H1 (cell line): ENCODE results near the gene TTC33. TPM values are rescaled to one million over a fixed set of nuclear protein-coding genes. Genes with fewer than 3 reads are reported as not detected.

Experiments
- CTCF ChIA-PET: fragments of 300-600 bp; sonication (Branson Sonifier 250); formaldehyde crosslinking; loops from one replicate; lab custom pipeline; 2021; ENCODE audit not compliant: partially characterized antibody; lab: Charles Lee
- POLR2A ChIA-PET: fragments of 300-600 bp; sonication (Branson Sonifier 250); formaldehyde crosslinking; loops from one replicate; lab custom pipeline; 2021; ENCODE audit warnings: inconsistent platforms; ENCODE audit not compliant: partially characterized antibody; lab: Charles Lee
- DNase-seq, 2 experiments: peaks; one replicate each; pipeline versions ENCODE4 v3.0.0 to v3.0.0-alpha.2; 2010 to 2022; ENCODE audit warnings: low spot score in 2 of 2, low read depth in 1 of 2, mixed read lengths in 1 of 2
- FAIRE-seq: peaks from 2 replicates; lab custom pipeline; 2011; peaks lifted over from hg19 to GRCh38; lab: Jason Lieb, UNC
- H2AFZ ChIP-seq: 2 replicates; pipeline ENCODE4 v1.8.1; 2012; ENCODE audit warnings: low read length, inconsistent platforms
- H2AK5ac ChIP-seq: 2 replicates; pipeline ENCODE4 v1.6.1; 2013; ENCODE audit warnings: low read depth, low read length
- H2BK120ac ChIP-seq: replicated peaks from 2 replicates; pipeline ENCODE3; 2013; ENCODE audit warnings: low read depth, low read length, inconsistent platforms
- H2BK12ac ChIP-seq: 2 replicates; pipeline ENCODE4 v1.6.1; 2013; ENCODE audit warnings: low read depth, low read length
- H2BK15ac ChIP-seq: 2 replicates; pipeline ENCODE4 v1.6.1; 2013; ENCODE audit warnings: low read length
- H2BK20ac ChIP-seq: 2 replicates; pipeline ENCODE4 v1.6.1; 2013; ENCODE audit warnings: low read length
- H2BK5ac ChIP-seq: 2 replicates; pipeline ENCODE4 v1.6.1; 2013; ENCODE audit warnings: low read depth, low read length
- H3K14ac ChIP-seq: 2 replicates; pipeline ENCODE4 v1.6.1; 2013; ENCODE audit warnings: inconsistent platforms; ENCODE audit not compliant: insufficient read length
- H3K18ac ChIP-seq: 2 replicates; pipeline ENCODE4 v1.6.1; 2013; ENCODE audit warnings: low read length; ENCODE audit errors: extremely low read depth
- H3K23ac ChIP-seq: 2 replicates; pipeline ENCODE4 v1.6.1; 2013; ENCODE audit warnings: inconsistent platforms; ENCODE audit not compliant: insufficient read length
- H3K23me2 ChIP-seq: 2 replicates; pipeline ENCODE4 v1.6.1; 2013; ENCODE audit warnings: low read depth, low read length
- H3K27ac ChIP-seq: 2 replicates; pipeline ENCODE4 v1.6.1; 2011; ENCODE audit warnings: low read depth, low read length, inconsistent platforms
- H3K27me3 ChIP-seq, 4 experiments: replicated peaks in 1 of 4; 1 replicate in 1 of 4; 2 replicates in 3 of 4; pipeline versions ENCODE4 v1.6.1 to v1.8.1; 2011 to 2013; ENCODE audit warnings: low read length in 3 of 4, mild to moderate bottlenecking in 3 of 4, inconsistent platforms in 2 of 4, mixed read lengths in 2 of 4, moderate library complexity in 1 of 4; ENCODE audit not compliant: control insufficient read depth in 3 of 4, insufficient read depth in 3 of 4; ENCODE audit errors: extremely low read depth in 1 of 4
- H3K36me3 ChIP-seq, 4 experiments: 2 replicates each; pipeline versions ENCODE4 v1.6.1 to v1.8.1; 2011 to 2013; ENCODE audit warnings: mild to moderate bottlenecking in 4 of 4, low read length in 3 of 4, moderate library complexity in 2 of 4, control low read depth in 1 of 4, inconsistent platforms in 1 of 4; ENCODE audit not compliant: insufficient read depth in 4 of 4, control insufficient read depth in 2 of 4
- H3K4ac ChIP-seq: replicated peaks from 2 replicates; pipeline ENCODE3; 2013; ENCODE audit warnings: low read length, low read depth, mixed read lengths, inconsistent platforms; ENCODE audit not compliant: insufficient read length
- H3K4me1 ChIP-seq, 4 experiments: replicated peaks in 1 of 4; 1 replicate in 1 of 4; 2 replicates in 3 of 4; pipeline versions ENCODE4 v1.6.1 to v1.8.1; 2011 to 2013; ENCODE audit warnings: low read length in 3 of 4, inconsistent platforms in 2 of 4, mixed read lengths in 1 of 4; ENCODE audit not compliant: insufficient read depth in 4 of 4, control insufficient read depth in 3 of 4
- H3K4me2 ChIP-seq, 2 experiments: 2 replicates each; pipeline versions ENCODE4 v1.6.1 to v1.8.1; 2011 to 2013; ENCODE audit warnings: low read depth in 2 of 2, low read length in 2 of 2, control low read depth in 1 of 2, inconsistent platforms in 1 of 2, mild to moderate bottlenecking in 1 of 2; ENCODE audit not compliant: insufficient read depth in 1 of 2
- H3K4me3 ChIP-seq, 4 experiments: fragments of 200-600, 300-600 bp in 1 of 4; sonication (generic), shearing (Covaris generic), sonication (Bioruptor Twin) in 1 of 4; 2 replicates each; pipeline versions ENCODE4 v1.5.1 to v1.8.1; 2011 to 2016; ENCODE audit warnings: low read length in 4 of 4, low read depth in 3 of 4, control low read depth in 2 of 4, inconsistent platforms in 2 of 4, mild to moderate bottlenecking in 2 of 4, mixed read lengths in 1 of 4, moderate library complexity in 1 of 4; ENCODE audit not compliant: insufficient read depth in 2 of 4; ENCODE audit errors: extremely low read depth in 1 of 4
- H3K56ac ChIP-seq: replicated peaks from 2 replicates; pipeline ENCODE3; 2013; ENCODE audit warnings: low read depth, mild to moderate bottlenecking, mixed read lengths, low read length, inconsistent platforms; ENCODE audit not compliant: insufficient read length
- H3K79me1 ChIP-seq: 2 replicates; pipeline ENCODE4 v1.6.1; 2013; ENCODE audit warnings: low read depth, low read length, control low read depth
- H3K79me2 ChIP-seq, 2 experiments: 2 replicates each; pipeline versions ENCODE4 v1.6.1 to v1.8.1; 2012 to 2013; ENCODE audit warnings: low read length in 2 of 2, mild to moderate bottlenecking in 2 of 2, inconsistent platforms in 1 of 2; ENCODE audit not compliant: insufficient read depth in 2 of 2, control insufficient read depth in 1 of 2
- H3K9ac ChIP-seq, 4 experiments: replicated peaks in 1 of 4; 1 replicate in 1 of 4; 2 replicates in 3 of 4; pipeline versions ENCODE4 v1.6.1 to v1.8.1; 2011 to 2013; ENCODE audit warnings: low read depth in 3 of 4, low read length in 3 of 4, control low read depth in 2 of 4, mild to moderate bottlenecking in 2 of 4, moderate library complexity in 2 of 4, inconsistent platforms in 1 of 4; ENCODE audit errors: extremely low read depth in 1 of 4
- H3K9me3 ChIP-seq, 2 experiments: 2 replicates each; pipeline versions ENCODE4 v1.6.1 to v1.8.1; 2012 to 2013; ENCODE audit warnings: mild to moderate bottlenecking in 2 of 2, moderate library complexity in 2 of 2, control low read depth in 1 of 2, inconsistent platforms in 1 of 2, low read depth in 1 of 2, low read length in 1 of 2, mixed read lengths in 1 of 2; ENCODE audit not compliant: insufficient read depth in 2 of 2
- H4K20me1 ChIP-seq, 2 experiments: replicated peaks in 1 of 2; 2 replicates each; pipeline versions ENCODE3 to v1.8.1; 2011 to 2013; ENCODE audit warnings: inconsistent platforms in 2 of 2, low read length in 2 of 2, mild to moderate bottlenecking in 1 of 2; ENCODE audit not compliant: insufficient read depth in 2 of 2, control insufficient read depth in 1 of 2
- H4K5ac ChIP-seq: 2 replicates; pipeline ENCODE4 v1.6.1; 2013; ENCODE audit warnings: low read length, low read depth, mixed read lengths, inconsistent platforms; ENCODE audit not compliant: insufficient read length
- H4K8ac ChIP-seq: 2 replicates; pipeline ENCODE4 v1.8.0; 2013; ENCODE audit warnings: mild to moderate bottlenecking, moderate library complexity, low read length, inconsistent platforms; ENCODE audit not compliant: insufficient read depth; ENCODE audit errors: extremely low read depth
- H4K91ac ChIP-seq: replicated peaks from 2 replicates; pipeline ENCODE3; 2013; ENCODE audit warnings: low read length, mixed read lengths, inconsistent platforms; ENCODE audit not compliant: insufficient read length
- ATF2 ChIP-seq: IDR thresholded peaks from 2 replicates; pipeline ENCODE4 v1.6.1; 2012; ENCODE audit warnings: low read length, inconsistent platforms
- KDM4A ChIP-seq: IDR thresholded peaks from one replicate; pipeline ENCODE4 v1.7.1; 2012; ENCODE audit warnings: low read depth, mild to moderate bottlenecking, moderate library complexity, low read length, inconsistent platforms; ENCODE audit not compliant: severe bottlenecking
- PHF8 ChIP-seq: fragments of 200-600 bp; sonication (generic); conservative IDR thresholded peaks from 2 replicates; pipeline ENCODE4 v1.7.1; 2012; ENCODE audit warnings: low read depth, mild to moderate bottlenecking, inconsistent platforms, low read length, moderate library complexity
- RAD21 ChIP-seq, 2 experiments: IDR thresholded peaks in 1 of 2; conservative IDR thresholded peaks in 1 of 2; 2 replicates each; pipeline ENCODE4 v1.6.1; 2011; ENCODE audit warnings: low read depth in 2 of 2, low read length in 2 of 2, improper control_type of control experiment in 1 of 2, inconsistent platforms in 1 of 2, mild to moderate bottlenecking in 1 of 2, moderate library complexity in 1 of 2
- SIX5 ChIP-seq: IDR thresholded peaks from 2 replicates; pipeline ENCODE4 v1.6.1; 2011; ENCODE audit warnings: mild to moderate bottlenecking, low read depth, low read length
- SP1 ChIP-seq: IDR thresholded peaks from 2 replicates; pipeline ENCODE4 v1.6.1; 2011; ENCODE audit warnings: low read depth, low read length
- TBP ChIP-seq: IDR thresholded peaks from 2 replicates; pipeline ENCODE4 v1.6.1; 2011; ENCODE audit warnings: low read depth, low read length, improper control_type of control experiment
- WGBS, 2 experiments: shearing (Covaris generic) in 1 of 2; methylation state at CpG; one replicate each; pipeline versions ENCODE4 v1.1.6 to v1.1.7; 2013 to 2015; ENCODE audit warnings: low lambda C conversion rate in 2 of 2, mixed read lengths in 2 of 2, inconsistent platforms in 1 of 2, low coverage in 1 of 2, missing lambda C conversion rate in 1 of 2; ENCODE audit not compliant: insufficient replicate concordance in 2 of 2, insufficient coverage in 1 of 2, insufficient read length in 1 of 2; ENCODE audit errors: extremely low coverage in 1 of 2, missing lambda C conversion rate in 1 of 2; 5-methylcytosine and 5-hydroxymethylcytosine counted together
- polyA plus RNA-seq, 7 experiments: library from polyadenylated mRNA; depleted of rRNA in 3 of 7; stranded (reverse) in 5 of 7; unstranded in 2 of 7; fragments of >200 nt in 5 of 7; fragments of 200-250 nt in 2 of 7; gene quantifications; 1 replicate in 5 of 7; 2 replicates in 1 of 7; 4 replicates in 1 of 7; pipeline versions ENCODE4 v1.2.1 to v1.2.3, GENCODE V29; 2011 to 2013; ENCODE audit warnings: missing spikeins in 2 of 7, mixed read lengths in 2 of 7
- total RNA-seq: library from RNA; stranded (reverse); fragmentation: NEBNext Ultra II Directional; extraction: Animal tissue kit (Norgen Biotek cat#: 25700); gene quantifications from 2 replicates; pipeline ENCODE4 v1.2.1, GENCODE V29; 2021

The TTC33 gene
- total and polyA plus RNA-seq, 2 of the 8 experiments (the other 6 are each of a cell fraction or from before 2014, with no cell fraction given), result 1.2 to 12.6 TPM

GRCh38 chr5:40796487-40796889 is 40.7 kb upstream of the TTC33 start:
- POLR2A ChIA-PET, result interaction anchor here (1.1 to 2.0 kb wide), 2 partner anchors 10 to 39 kb away, joined by 4 to 9 read pairs; partner anchors contain the start of gene RPL37
- Histone ChIP-seq H2BK20ac (no peak overlapping the region), H2AK5ac (no peak overlapping the region), H3K4ac (no peak overlapping the region), H3K4me1 (peaks cover 0 to 5% (median 0%) of the 10 kb centered on the region in 4 experiments; a peak in 2 of 7 replicates), H3K23me2 (no peaks in the 10 kb centered on the region; the same call in 1 of the 2 replicates), H3K14ac (no peak overlapping the region), H4K8ac (no peak overlapping the region), H3K4me2 (peak overlapping the region; percentile 42 to 81; a peak in 3 of 4 replicates), H3K79me1 (no peaks in the 10 kb centered on the region; the same call in 1 of the 2 replicates), H3K23ac (no peak overlapping the region), H2BK15ac (no peak overlapping the region), H4K20me1 (peaks cover 0 to 3% of the 10 kb centered on the region in 2 experiments), H3K18ac (no peak overlapping the region), H3K27me3 (no peaks in the 10 kb centered on the region), H3K27ac (no peak overlapping the region), H2BK5ac (no peak overlapping the region), H4K91ac (no peak overlapping the region), H3K79me2 (peaks cover 25 to 61% of the 10 kb centered on the region in 2 experiments), H3K36me3 (no peaks in the 10 kb centered on the region; a peak in 1 of 8 replicates), H3K9ac (peak overlapping the region in 1 of 4 experiments; percentile 46; a peak in 1 of 7 replicates), H3K56ac (no peak overlapping the region), H2BK12ac (no peak overlapping the region), H3K4me3 (peak overlapping the region; percentile 68 to 98 (median 92); a peak in 4 of 8 replicates), H4K5ac (no peak overlapping the region), H3K9me3 (no peaks in the 10 kb centered on the region; a peak in 1 of 4 replicates), H2AFZ (no peak overlapping the region), H2BK120ac (no peak overlapping the region)
- CTCF ChIA-PET, result no interaction called here
- WGBS, 2 experiments, result 90% methylated on average over 3 of the region's 3 CpGs; no CpG with 5 or more reads in 1 of the 2 experiments
- TF ChIP-seq TBP (no peak), RAD21 (IDR thresholded peaks at IDR 0.05 in 1 of 2, conservative IDR thresholded peaks at IDR 0.05 in 1 of 2; ENCODE audit: low read depth in 2 of 2, low read length in 2 of 2) (no peak), PHF8 (no peak), ATF2 (no peak), SP1 (no peak), SIX5 (no peak), KDM4A (no peak)
- DNase-seq (no peak), FAIRE-seq (no peak)
